Ectodermal cell (in vitro differentiated cells): Measurements from ENCODE around the gene ADGRA3.

ENCODE experiments used
- H3K27ac ChIP-seq: 2 replicates; pipeline ENCODE4 v1.7.0; 2013; ENCODE audit warnings: mild to moderate bottlenecking, low read depth, low read length; ENCODE audit not compliant: insufficient read depth, poor library complexity, severe bottlenecking
- H3K27me3 ChIP-seq: 2 replicates; pipeline ENCODE4 v1.7.0; 2013; ENCODE audit warnings: mild to moderate bottlenecking, low read length; ENCODE audit not compliant: insufficient read depth, control insufficient read depth, poor library complexity, severe bottlenecking
- H3K36me3 ChIP-seq: one replicate; pipeline ENCODE4 v1.7.0; 2013; ENCODE audit warnings: low read length; ENCODE audit not compliant: control insufficient read depth, insufficient read depth
- H3K4me1 ChIP-seq: one replicate; pipeline ENCODE4 v1.7.0; 2013; ENCODE audit warnings: low read length; ENCODE audit not compliant: control insufficient read depth, insufficient read depth
- H3K4me3 ChIP-seq: 2 replicates; pipeline ENCODE4 v1.7.0; 2013; ENCODE audit warnings: low read depth, low read length, control low read depth; ENCODE audit not compliant: insufficient read depth
- H3K9me3 ChIP-seq: 2 replicates; pipeline ENCODE4 v1.7.0; 2013; ENCODE audit warnings: mild to moderate bottlenecking, low read length, moderate library complexity; ENCODE audit not compliant: control insufficient read depth
- WGBS, 2 experiments: methylation state at CpG; one replicate each; pipeline ENCODE4 v1.1.7; 2013; ENCODE audit warnings: missing lambda C conversion rate in 2 of 2; 5-methylcytosine and 5-hydroxymethylcytosine counted together

ADGRA3 gene

GRCh38 chr4:22498866-22499265, 17.0 kb downstream of the ADGRA3 start:
- no peaks in the 10 kb centered on the region for H3K9me3 ChIP-seq
- no peaks in the 10 kb centered on the region for H3K36me3 ChIP-seq
- WGBS, 2 experiments: 67 to 76% methylated on average over 5 to 6 of the region's 6 CpGs
- no peak overlapping the region for H3K27ac ChIP-seq
- no peak overlapping the region for H3K4me3 ChIP-seq
- no peaks in the 10 kb centered on the region for H3K27me3 ChIP-seq
- H3K4me1 ChIP-seq: no peaks in the 10 kb centered on the region

GRCh38 chr4:22496165-22496813, 19.6 kb downstream of the ADGRA3 start:
- Histone ChIP-seq H3K36me3 (no peaks in the 10 kb centered on the region), H3K27me3 (no peaks in the 10 kb centered on the region), H3K27ac (no peak overlapping the region), H3K4me1 (no peaks in the 10 kb centered on the region), H3K4me3 (no peak overlapping the region), H3K9me3 (no peaks in the 10 kb centered on the region)
- WGBS, 2 experiments: 95 to 96% methylated on average over 4 to 5 of the region's 6 CpGs

- no peaks in the 10 kb centered on the region for H3K27me3 ChIP-seq
- WGBS, 2 experiments: 94 to 95% methylated on average over 5 of the region's 5 CpGs
- H3K36me3 ChIP-seq: no peaks in the 10 kb centered on the region
- H3K4me3 ChIP-seq: no peak overlapping the region
- H3K9me3 ChIP-seq: no peaks in the 10 kb centered on the region
- no peaks in the 10 kb centered on the region for H3K4me1 ChIP-seq
- H3K27ac ChIP-seq: no peak overlapping the region
Observed at GRCh38 chr4:22493523-22493922, 22.3 kb downstream of the ADGRA3 start.

GRCh38 chr4:22492987-22493386, 22.9 kb downstream of the ADGRA3 start:
- WGBS, 2 experiments: 92 to 98% methylated on average over 2 of the region's 2 CpGs
- Histone ChIP-seq H3K27me3 (no peaks in the 10 kb centered on the region), H3K9me3 (no peaks in the 10 kb centered on the region), H3K36me3 (no peaks in the 10 kb centered on the region), H3K27ac (no peak overlapping the region), H3K4me3 (no peak overlapping the region), H3K4me1 (no peaks in the 10 kb centered on the region)

GRCh38 chr4:22491939-22492338, 23.9 kb downstream of the ADGRA3 start:
- H3K36me3 ChIP-seq: no peaks in the 10 kb centered on the region

GRCh38 chr4:22490718-22491315, 25.0 kb downstream of the ADGRA3 start:
- Histone ChIP-seq H3K27me3 (no peaks in the 10 kb centered on the region), H3K27ac (no peak overlapping the region), H3K4me3 (no peak overlapping the region), H3K9me3 (no peaks in the 10 kb centered on the region), H3K4me1 (no peaks in the 10 kb centered on the region), H3K36me3 (no peaks in the 10 kb centered on the region)
- 82 to 83% methylated on average over 5 of the region's 5 CpGs for WGBS, 2 experiments

More at GRCh38 chr4:22491939-22492338, 23.9 kb downstream of the ADGRA3 start:
- no peak overlapping the region for H3K4me3 ChIP-seq
- no peak overlapping the region for H3K27ac ChIP-seq
- 87 to 90% methylated on average over 5 to 6 of the region's 6 CpGs for WGBS, 2 experiments
- H3K9me3 ChIP-seq: no peaks in the 10 kb centered on the region
- no peaks in the 10 kb centered on the region for H3K4me1 ChIP-seq
- H3K27me3 ChIP-seq: no peaks in the 10 kb centered on the region

- Histone ChIP-seq H3K27me3 (no peaks in the 10 kb centered on the region), H3K4me1 (peaks cover 6% of the 10 kb centered on the region)
- WGBS, 2 experiments: 42 to 57% methylated on average over 1 of the region's 1 CpG
Observed at GRCh38 chr4:22488106-22488505, 27.8 kb downstream of the ADGRA3 start.

GRCh38 chr4:22487328-22487727, 28.5 kb downstream of the ADGRA3 start:
- H3K36me3 ChIP-seq: no peaks in the 10 kb centered on the region
- no peak overlapping the region for H3K27ac ChIP-seq
- H3K27me3 ChIP-seq: no peaks in the 10 kb centered on the region
- H3K4me3 ChIP-seq: no peak overlapping the region
- H3K4me1 ChIP-seq: peaks cover 6% of the 10 kb centered on the region
- WGBS, 2 experiments: 92 to 97% methylated on average over 4 to 5 of the region's 5 CpGs
- no peaks in the 10 kb centered on the region for H3K9me3 ChIP-seq

More at GRCh38 chr4:22488106-22488505, 27.8 kb downstream of the ADGRA3 start:
- Histone ChIP-seq H3K36me3 (no peaks in the 10 kb centered on the region), H3K27ac (no peak overlapping the region), H3K4me3 (no peak overlapping the region), H3K9me3 (no peaks in the 10 kb centered on the region)

GRCh38 chr4:22486276-22486675, 29.6 kb downstream of the ADGRA3 start:
- Histone ChIP-seq H3K36me3 (no peaks in the 10 kb centered on the region), H3K9me3 (no peaks in the 10 kb centered on the region), H3K4me1 (peaks cover 6% of the 10 kb centered on the region), H3K27me3 (no peaks in the 10 kb centered on the region), H3K4me3 (no peak overlapping the region), H3K27ac (no peak overlapping the region)
- 96% methylated on average over 4 of the region's 4 CpGs for WGBS, 2 experiments

GRCh38 chr4:22485737-22486136, 30.1 kb downstream of the ADGRA3 start:
- Histone ChIP-seq H3K27ac (no peak overlapping the region), H3K4me3 (no peak overlapping the region)

More at GRCh38 chr4:22485737-22486136, 30.1 kb downstream of the ADGRA3 start:
- Histone ChIP-seq H3K27me3 (no peaks in the 10 kb centered on the region), H3K36me3 (no peaks in the 10 kb centered on the region), H3K4me1 (peaks cover 6% of the 10 kb centered on the region), H3K9me3 (no peaks in the 10 kb centered on the region)
- 93 to 96% methylated on average over 4 of the region's 4 CpGs for WGBS, 2 experiments
